NT2/D1 (cell line): Measurements from ENCODE around the gene HPN.

ENCODE experiments used
- DNase-seq: peaks from one replicate; pipeline ENCODE4 v3.0.0-alpha.2; 2011; ENCODE audit warnings: low read depth, low spot score
- H3K27me3 ChIP-seq: 2 replicates; pipeline ENCODE4 v1.6.0; 2011; ENCODE audit warnings: mild to moderate bottlenecking; ENCODE audit not compliant: insufficient read length, insufficient read depth
- H3K36me3 ChIP-seq: 2 replicates; pipeline ENCODE4 v1.6.1; 2011; ENCODE audit warnings: mild to moderate bottlenecking, low read length, mixed read lengths; ENCODE audit not compliant: insufficient read depth, insufficient read length
- H3K4me1 ChIP-seq: 2 replicates; pipeline ENCODE4 v1.5.1; 2011; ENCODE audit not compliant: insufficient read depth, insufficient read length
- H3K4me3 ChIP-seq: 2 replicates; pipeline ENCODE4 v1.5.1; 2011; ENCODE audit warnings: low read depth; ENCODE audit not compliant: insufficient read length
- H3K9ac ChIP-seq: 2 replicates; pipeline ENCODE4 v1.6.0; 2011; ENCODE audit warnings: low read depth; ENCODE audit not compliant: insufficient read length
- H3K9me3 ChIP-seq: 2 replicates; pipeline ENCODE4 v1.5.1; 2011; ENCODE audit warnings: mild to moderate bottlenecking, low read length; ENCODE audit not compliant: insufficient read depth
- SUZ12 ChIP-seq: IDR thresholded peaks from 2 replicates; pipeline ENCODE4 v1.6.1; 2011; ENCODE audit not compliant: insufficient read length, insufficient read depth; ENCODE audit errors: extremely low read depth
- YY1 ChIP-seq: IDR thresholded peaks from 2 replicates; pipeline ENCODE4 v1.6.1; 2011; ENCODE audit not compliant: insufficient read length, insufficient read depth
- ZNF274 ChIP-seq: IDR thresholded peaks from 2 replicates; pipeline ENCODE4 v1.6.1; 2011; ENCODE audit warnings: mild to moderate bottlenecking, low read depth, low read length

Gene HPN

GRCh38 chr19:35015954-35016351, 25.6 kb upstream of the HPN start:
- H3K9me3 ChIP-seq: no peaks in the 10 kb centered on the region
- no peaks in the 10 kb centered on the region for H3K4me1 ChIP-seq
- peaks cover 79% of the 10 kb centered on the region for H3K36me3 ChIP-seq
- H3K9ac ChIP-seq: no peak overlapping the region
- DNase-seq: no peak
- no peak for TF ChIP-seq ZNF274
- TF ChIP-seq SUZ12: no peak
- TF ChIP-seq YY1: no peak
- no peaks in the 10 kb centered on the region for H3K27me3 ChIP-seq
- no peak overlapping the region for H3K4me3 ChIP-seq

GRCh38 chr19:35017507-35017906, 24.0 kb upstream of the HPN start:
- Histone ChIP-seq H3K4me3 (no peak overlapping the region), H3K9ac (no peak overlapping the region), H3K4me1 (no peaks in the 10 kb centered on the region), H3K27me3 (no peaks in the 10 kb centered on the region), H3K36me3 (peaks cover 79% of the 10 kb centered on the region), H3K9me3 (no peaks in the 10 kb centered on the region)
- DNase-seq: no peak
- TF ChIP-seq SUZ12: no peak
- no peak for TF ChIP-seq YY1
- TF ChIP-seq ZNF274: no peak

GRCh38 chr19:35018379-35018778, 23.1 kb upstream of the HPN start:
- DNase-seq: no peak
- Histone ChIP-seq H3K36me3 (peaks cover 79% of the 10 kb centered on the region), H3K4me3 (no peak overlapping the region), H3K9ac (no peak overlapping the region), H3K9me3 (no peaks in the 10 kb centered on the region), H3K4me1 (no peaks in the 10 kb centered on the region), H3K27me3 (no peaks in the 10 kb centered on the region)
- TF ChIP-seq ZNF274: no peak
- TF ChIP-seq YY1: no peak
- TF ChIP-seq SUZ12: no peak

- no peak for DNase-seq
- Histone ChIP-seq H3K4me1 (no peaks in the 10 kb centered on the region), H3K9me3 (no peaks in the 10 kb centered on the region), H3K4me3 (no peak overlapping the region), H3K27me3 (no peaks in the 10 kb centered on the region), H3K9ac (no peak overlapping the region), H3K36me3 (peaks cover 79% of the 10 kb centered on the region)
- TF ChIP-seq ZNF274: no peak
Observed at GRCh38 chr19:35019144-35019543, 22.4 kb upstream of the HPN start.

- no peak for DNase-seq
- H3K9ac ChIP-seq: no peak overlapping the region
- no peak overlapping the region for H3K4me3 ChIP-seq
- peaks cover 74% of the 10 kb centered on the region for H3K36me3 ChIP-seq
- no peak for TF ChIP-seq SUZ12
- no peak for TF ChIP-seq ZNF274
- no peak for TF ChIP-seq YY1
- no peaks in the 10 kb centered on the region for H3K4me1 ChIP-seq
- no peaks in the 10 kb centered on the region for H3K27me3 ChIP-seq
- no peaks in the 10 kb centered on the region for H3K9me3 ChIP-seq
Observed at GRCh38 chr19:35021016-35021415, 20.5 kb upstream of the HPN start.

- no peak for DNase-seq
- H3K9ac ChIP-seq: no peak overlapping the region
- H3K27me3 ChIP-seq: no peaks in the 10 kb centered on the region
- TF ChIP-seq ZNF274: no peak
- H3K4me1 ChIP-seq: no peaks in the 10 kb centered on the region
- no peak overlapping the region for H3K4me3 ChIP-seq
- H3K9me3 ChIP-seq: no peaks in the 10 kb centered on the region
- H3K36me3 ChIP-seq: peaks cover 77% of the 10 kb centered on the region
Observed at GRCh38 chr19:35021596-35021995, 19.9 kb upstream of the HPN start.

GRCh38 chr19:35022460-35022859, 19.1 kb upstream of the HPN start:
- Histone ChIP-seq H3K36me3 (peaks cover 82% of the 10 kb centered on the region), H3K9ac (no peak overlapping the region), H3K4me1 (peaks cover 2% of the 10 kb centered on the region), H3K4me3 (no peak overlapping the region), H3K9me3 (no peaks in the 10 kb centered on the region), H3K27me3 (no peaks in the 10 kb centered on the region)
- no peak for TF ChIP-seq SUZ12
- no peak for DNase-seq

- peaks cover 5% of the 10 kb centered on the region for H3K4me1 ChIP-seq
- TF ChIP-seq ZNF274 (no peak), YY1 (no peak), SUZ12 (no peak)
- H3K9me3 ChIP-seq: no peaks in the 10 kb centered on the region
- no peak overlapping the region for H3K4me3 ChIP-seq
- H3K36me3 ChIP-seq: peaks cover 85% of the 10 kb centered on the region
- no peak for DNase-seq
- no peaks in the 10 kb centered on the region for H3K27me3 ChIP-seq
- H3K9ac ChIP-seq: no peak overlapping the region
Observed at GRCh38 chr19:35023428-35023827, 18.1 kb upstream of the HPN start.
